GM23248 (cell line): Measurements from ENCODE around the gene PRKCE. TPM values are rescaled to one million over a fixed set of nuclear protein-coding genes. Genes with fewer than 3 reads are reported as not detected.

Experiments
- DNase-seq: peaks from one replicate; pipeline ENCODE4 v3.0.0-alpha.2; 2015
- H2AFZ ChIP-seq: fragments of 200-600 bp; sonication (generic); 2 replicates; pipeline ENCODE4 v1.6.1; 2016; ENCODE audit warnings: antibody characterized with exemption
- H3F3A ChIP-seq: fragments of 200-600 bp; sonication (generic); 2 replicates; pipeline ENCODE4 v1.6.1; 2016; ENCODE audit warnings: mild to moderate bottlenecking, antibody characterized with exemption, mixed run types; ENCODE audit not compliant: insufficient read depth
- H3K27ac ChIP-seq: fragments of 200-600 bp; sonication (generic); 2 replicates; pipeline ENCODE4 v1.5.1; 2016; ENCODE audit warnings: mild to moderate bottlenecking
- H3K27me3 ChIP-seq: fragments of 200-600 bp; sonication (generic); replicated peaks from 2 replicates; pipeline ENCODE4 v1.6.1; 2016; ENCODE audit warnings: mild to moderate bottlenecking; ENCODE audit not compliant: insufficient read depth
- H3K36me3 ChIP-seq: fragments of 200-600 bp; sonication (generic); 2 replicates; pipeline ENCODE4 v1.6.1; 2016; ENCODE audit warnings: low read depth, mild to moderate bottlenecking
- H3K4me1 ChIP-seq: fragments of 200-600 bp; sonication (generic); 2 replicates; pipeline ENCODE4 v1.6.1; 2016; ENCODE audit warnings: mild to moderate bottlenecking; ENCODE audit not compliant: insufficient read depth
- H3K4me2 ChIP-seq: fragments of 200-600 bp; sonication (generic); one replicate; pipeline ENCODE4 v1.6.1; 2016; ENCODE audit warnings: mild to moderate bottlenecking; ENCODE audit not compliant: unreplicated experiment
- H3K4me3 ChIP-seq: fragments of 200-600 bp; sonication (generic); 2 replicates; pipeline ENCODE4 v1.5.1; 2016; ENCODE audit warnings: mild to moderate bottlenecking
- H3K79me2 ChIP-seq: fragments of 200-600 bp; sonication (generic); 2 replicates; pipeline ENCODE4 v1.6.1; 2016; ENCODE audit warnings: mild to moderate bottlenecking; ENCODE audit not compliant: insufficient read depth
- H3K9ac ChIP-seq: fragments of 200-600 bp; sonication (generic); 2 replicates; pipeline ENCODE4 v1.6.1; 2016; ENCODE audit warnings: mild to moderate bottlenecking
- H3K9me2 ChIP-seq: fragments of 200-600 bp; sonication (generic); 2 replicates; pipeline ENCODE4 v1.6.1; 2016; ENCODE audit warnings: mixed run types, mild to moderate bottlenecking, moderate library complexity; ENCODE audit not compliant: insufficient read depth
- H3K9me3 ChIP-seq: fragments of 200-600 bp; sonication (generic); one replicate; pipeline ENCODE4 v1.6.1; 2017; ENCODE audit warnings: low read depth
- H4K20me1 ChIP-seq: fragments of 200-600 bp; sonication (generic); 2 replicates; pipeline ENCODE4 v1.6.0; 2016; ENCODE audit not compliant: insufficient read depth
- EZH2 ChIP-seq: fragments of 200-600 bp; sonication (generic); IDR thresholded peaks from 2 replicates; pipeline ENCODE4 v1.6.1; 2018; ENCODE audit warnings: antibody characterized with exemption, mild to moderate bottlenecking; ENCODE audit not compliant: insufficient read depth, poor library complexity, severe bottlenecking
- EZH2phosphoT487 ChIP-seq: fragments of 200-600 bp; sonication (generic); IDR thresholded peaks from 2 replicates; pipeline ENCODE4 v1.6.1; 2018; ENCODE audit warnings: antibody characterized with exemption, moderate library complexity, mild to moderate bottlenecking, low read depth; ENCODE audit not compliant: insufficient read depth
- WGBS, 2 experiments: methylation state at CpG; one replicate each; pipeline ENCODE4 v1.1.6; 2015 to 2017; ENCODE audit warnings: low lambda C conversion rate in 2 of 2, low coverage in 1 of 2; ENCODE audit errors: missing lambda C conversion rate in 2 of 2; 5-methylcytosine and 5-hydroxymethylcytosine counted together
- in situ Hi-C: fragments of 300-500 bp; cut with MboI; formaldehyde crosslinking; loops from 2 replicates; pipeline ENCODE4 v1.15.0; 2020
- polyA plus RNA-seq: library from polyadenylated mRNA; unstranded; fragments of >200 nt; fragmentation: Nextera tagmentation; extraction: Ambion mirVana; gene quantifications from 2 replicates; pipeline ENCODE4 v1.2.1, GENCODE V29; 2016
- total RNA-seq: library from RNA; depleted of rRNA; stranded (reverse); fragments of >200 nt; shearing (Covaris generic); gene quantifications from 2 replicates; pipeline ENCODE4 v1.2.3, GENCODE V29; 2014

PRKCE gene
- total and polyA plus RNA-seq, 2 experiments from 2014 or later: 5.9 to 7.0 TPM

DNA sequence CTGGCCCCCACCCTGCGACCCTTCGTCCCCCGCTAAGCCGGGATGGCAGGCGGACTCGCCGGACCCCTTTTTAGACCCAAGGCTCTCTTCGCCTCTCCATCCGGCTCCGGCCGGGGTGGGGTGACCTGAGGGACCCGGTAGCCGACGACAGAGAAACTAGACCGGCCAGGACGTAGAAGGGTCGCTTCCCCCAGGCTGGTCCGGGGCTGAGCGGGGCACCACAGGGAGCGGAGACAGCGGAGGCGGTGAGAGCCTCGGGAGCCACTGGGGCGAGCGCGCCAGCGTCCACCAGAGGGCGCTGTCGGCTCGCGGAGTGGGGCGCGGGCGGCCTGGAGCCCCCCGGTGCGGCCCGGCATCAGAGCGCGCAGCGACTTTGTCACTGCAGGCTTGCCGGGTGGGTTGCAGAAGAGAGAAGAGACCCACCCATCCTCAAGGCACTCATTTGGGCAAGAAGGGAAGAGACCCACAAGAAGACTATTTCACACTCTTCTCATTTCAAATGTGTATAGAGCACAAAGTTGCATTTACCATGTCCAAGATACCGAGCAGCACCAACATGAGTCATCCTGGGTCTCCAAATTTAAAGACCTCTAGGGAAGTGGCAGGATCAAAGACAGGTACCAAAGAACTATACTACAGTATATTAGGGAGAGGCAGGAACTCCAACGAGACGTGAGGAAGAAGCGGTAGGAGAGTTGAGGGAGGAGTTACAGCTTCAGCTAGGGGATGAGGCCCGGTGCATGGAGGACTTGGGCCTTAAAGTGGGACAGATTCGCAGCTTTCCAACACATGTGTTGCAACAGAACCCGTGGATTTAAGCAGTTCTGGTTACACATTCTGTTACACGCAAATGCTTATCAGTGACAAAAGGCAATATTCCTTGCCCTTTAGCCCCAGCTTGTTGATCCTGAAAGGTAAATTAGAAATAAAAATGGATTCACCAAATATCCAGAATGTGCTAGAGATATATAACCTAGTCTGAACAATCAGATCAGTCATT, 7.6 kb upstream of the PRKCE start:
- in situ Hi-C loops: loop anchor here (10.0 kb wide), 1 partner anchor 131 kb away; no protein-coding TSS in a partner anchor
- Histone ChIP-seq H3F3A (no peaks in the 10 kb centered on the region), H3K79me2 (no peaks in the 10 kb centered on the region), H3K36me3 (no peaks in the 10 kb centered on the region), H3K27ac (no peak overlapping the region), H2AFZ (peak overlapping the region; percentile 99), H3K27me3 (no peaks in the 10 kb centered on the region), H3K9me3 (no peaks in the 10 kb centered on the region), H4K20me1 (no peaks in the 10 kb centered on the region), H3K4me1 (no peaks in the 10 kb centered on the region), H3K4me3 (peak overlapping the region; percentile 94), H3K9ac (peak overlapping the region; percentile 89), H3K4me2 (peak overlapping the region; percentile 86), H3K9me2 (no peaks in the 10 kb centered on the region)
- WGBS, 2 experiments: 5% methylated on average over 47 to 48 of the region's 49 CpGs
- DNase-seq: peak; percentile 83
- no peak for TF ChIP-seq EZH2
- no peak for TF ChIP-seq EZH2phosphoT487

DNA sequence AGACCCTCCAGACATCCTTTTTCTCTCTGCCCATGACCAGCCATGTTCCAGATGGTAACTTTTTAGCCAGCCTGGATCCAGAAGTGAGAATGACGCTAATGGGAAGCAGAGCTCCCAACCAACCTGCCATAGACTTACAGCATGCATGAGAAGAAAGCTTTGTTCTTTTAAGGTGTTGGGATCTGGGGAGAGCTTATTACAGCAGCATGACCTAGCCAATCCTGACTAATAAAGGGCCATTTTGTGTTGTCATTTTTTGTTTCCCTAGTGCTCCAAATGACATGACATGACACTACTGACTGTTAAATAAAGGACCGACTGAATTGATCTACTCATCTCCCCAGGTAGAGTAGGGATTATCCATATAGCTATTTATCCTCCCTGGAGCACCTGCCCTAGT, 5.2 kb upstream of the PRKCE start:
- Histone ChIP-seq H3K27ac (no peak overlapping the region), H3K4me2 (no peak overlapping the region), H4K20me1 (no peaks in the 10 kb centered on the region), H3K4me1 (no peaks in the 10 kb centered on the region), H3K9me2 (no peaks in the 10 kb centered on the region), H3F3A (peaks cover 7% of the 10 kb centered on the region; the same call in 1 of the 2 replicates), H3K9ac (no peak overlapping the region), H3K4me3 (no peak overlapping the region), H3K79me2 (no peaks in the 10 kb centered on the region), H3K27me3 (no peaks in the 10 kb centered on the region), H3K36me3 (no peaks in the 10 kb centered on the region), H2AFZ (no peak overlapping the region), H3K9me3 (no peaks in the 10 kb centered on the region)
- DNase-seq: no peak
- TF ChIP-seq EZH2: no peak
- TF ChIP-seq EZH2phosphoT487: no peak
- 71 to 84% methylated on average over 2 of the region's 2 CpGs for WGBS, 2 experiments
- in situ Hi-C loops: loop anchor here (5.0 to 10.0 kb wide), 2 partner anchors 129 to 291 kb away; no protein-coding TSS in a partner anchor

DNA sequence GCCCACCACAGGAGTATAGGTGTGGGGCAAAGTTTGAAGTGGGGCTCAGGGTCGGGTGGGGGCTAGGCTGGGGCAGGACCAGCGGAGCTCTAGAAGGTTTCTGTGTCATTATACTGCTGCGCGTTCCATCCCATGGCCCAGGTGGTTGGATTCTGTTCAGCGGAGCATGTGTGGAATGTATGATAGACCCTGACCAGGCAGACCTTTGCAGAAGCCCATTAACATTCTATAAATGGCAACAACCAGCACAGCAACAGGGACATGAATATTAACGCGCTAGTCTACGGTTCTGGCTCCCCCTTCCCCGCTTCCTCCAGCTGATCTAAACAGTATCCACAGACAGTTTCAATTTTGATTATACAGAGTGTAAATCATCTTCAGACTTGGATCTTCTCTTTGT, 4.1 kb upstream of the PRKCE start:
- no peaks in the 10 kb centered on the region for H3K4me1 ChIP-seq
- H3K79me2 ChIP-seq: peaks cover 10% of the 10 kb centered on the region
- no peaks in the 10 kb centered on the region for H3K9me2 ChIP-seq
- H3K27me3 ChIP-seq: no peaks in the 10 kb centered on the region
- no peak for DNase-seq
- no peak overlapping the region for H2AFZ ChIP-seq
- H4K20me1 ChIP-seq: no peaks in the 10 kb centered on the region
- no peak overlapping the region for H3K27ac ChIP-seq
- in situ Hi-C loops: loop anchor here (5.0 to 10.0 kb wide), 2 partner anchors 127 to 290 kb away; no protein-coding TSS in a partner anchor
- WGBS, 2 experiments: 93 to 95% methylated on average over 9 of the region's 9 CpGs
- no peak overlapping the region for H3K4me3 ChIP-seq
- TF ChIP-seq EZH2: no peak
- TF ChIP-seq EZH2phosphoT487: no peak
- peaks cover 7% of the 10 kb centered on the region; the same call in 1 of the 2 replicates for H3F3A ChIP-seq
- no peak overlapping the region for H3K4me2 ChIP-seq
- no peak overlapping the region for H3K9ac ChIP-seq
- H3K36me3 ChIP-seq: no peaks in the 10 kb centered on the region
- H3K9me3 ChIP-seq: no peaks in the 10 kb centered on the region

DNA sequence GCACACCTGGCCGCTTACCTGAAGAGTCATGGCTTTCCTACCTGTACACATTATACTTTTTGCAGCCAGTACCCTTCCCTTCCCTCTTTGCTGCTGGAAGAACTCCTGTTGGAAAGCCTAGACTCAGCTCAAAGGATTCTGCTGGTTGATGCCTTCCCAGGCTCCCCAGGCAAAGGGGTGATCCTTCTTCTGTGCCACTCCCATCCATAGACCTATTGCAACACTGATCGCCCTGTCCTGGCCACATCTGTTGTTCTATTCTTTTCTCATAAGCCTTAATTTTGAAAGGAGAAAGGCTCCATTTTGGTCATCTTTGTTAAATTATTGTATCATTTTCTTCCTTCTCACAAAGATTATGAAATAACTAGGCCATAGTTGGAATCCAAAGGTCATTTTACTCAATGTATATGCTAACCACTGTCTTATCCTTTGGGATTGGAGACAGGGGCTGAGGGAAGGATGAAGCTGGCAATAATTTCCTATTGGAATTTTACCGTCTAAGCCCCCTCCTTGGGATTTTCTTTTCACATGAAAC, 3.4 kb upstream of the PRKCE start:
- Histone ChIP-seq H3K9ac (no peak overlapping the region), H3K9me2 (no peaks in the 10 kb centered on the region), H3K27ac (no peak overlapping the region), H3K79me2 (peaks cover 17% of the 10 kb centered on the region), H3K4me2 (no peak overlapping the region), H3F3A (peaks cover 14% of the 10 kb centered on the region; the same call in 1 of the 2 replicates), H3K4me1 (peaks cover 2% of the 10 kb centered on the region; the same call in 1 of the 2 replicates), H3K9me3 (no peaks in the 10 kb centered on the region), H3K27me3 (no peaks in the 10 kb centered on the region), H2AFZ (no peak overlapping the region), H3K4me3 (no peak overlapping the region), H3K36me3 (no peaks in the 10 kb centered on the region), H4K20me1 (no peaks in the 10 kb centered on the region)
- 81 to 90% methylated on average over 3 of the region's 3 CpGs for WGBS, 2 experiments
- peak; percentile 6 for DNase-seq
- in situ Hi-C loops: loop anchor here (5.0 to 10.0 kb wide), 2 partner anchors 127 to 289 kb away; no protein-coding TSS in a partner anchor
- TF ChIP-seq EZH2phosphoT487 (no peak), EZH2 (no peak)
